Activated naive CD8-positive, alpha-beta T cell (primary cell): ENCODE data around the gene PTGFRN.

Experiments
- H3K27ac Mint-ChIP-seq: one replicate; pipeline ENCODE4 v1.8.0; 2021; ENCODE audit warnings: mixed read lengths
- H3K27me3 Mint-ChIP-seq: one replicate; pipeline ENCODE4 v1.8.0; 2021; ENCODE audit warnings: mixed read lengths
- H3K36me3 Mint-ChIP-seq: one replicate; pipeline ENCODE4 v1.8.0; 2021; ENCODE audit warnings: mixed read lengths
- H3K4me1 Mint-ChIP-seq: one replicate; pipeline ENCODE4 v1.8.0; 2021; ENCODE audit warnings: low read depth, mixed read lengths
- H3K4me3 Mint-ChIP-seq: one replicate; pipeline ENCODE4 v1.8.0; 2021; ENCODE audit warnings: mild to moderate bottlenecking, mixed read lengths
- H3K9me3 Mint-ChIP-seq: one replicate; pipeline ENCODE4 v1.8.0; 2021; ENCODE audit warnings: low read depth, mixed read lengths

Gene PTGFRN

DNA sequence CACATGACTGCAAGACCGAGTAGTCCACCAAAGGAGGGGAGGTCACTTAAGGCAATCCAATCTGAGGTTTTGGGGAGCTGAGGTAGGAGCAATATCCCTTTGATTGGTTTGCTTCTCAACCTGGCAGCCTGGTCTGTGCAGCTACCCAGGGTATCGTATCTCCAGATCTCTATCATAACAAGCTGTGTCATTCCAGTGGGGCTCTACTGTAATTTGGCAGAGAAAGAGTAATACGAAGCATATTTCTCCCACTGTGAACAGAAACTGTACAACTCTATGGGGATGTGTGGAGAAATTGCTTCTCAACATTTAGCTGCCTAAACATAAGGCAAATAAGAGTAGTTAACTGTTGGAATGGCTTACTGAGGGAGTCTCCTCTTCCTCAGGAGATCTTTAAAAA is 112.4 kb downstream of the PTGFRN start:
- Mint-ChIP-seq H3K4me3 (no peak overlapping the region), H3K27ac (no peak overlapping the region), H3K36me3 (peaks cover 42% of the 10 kb centered on the region), H3K9me3 (no peaks in the 10 kb centered on the region), H3K4me1 (peaks cover 13% of the 10 kb centered on the region), H3K27me3 (no peaks in the 10 kb centered on the region)

DNA sequence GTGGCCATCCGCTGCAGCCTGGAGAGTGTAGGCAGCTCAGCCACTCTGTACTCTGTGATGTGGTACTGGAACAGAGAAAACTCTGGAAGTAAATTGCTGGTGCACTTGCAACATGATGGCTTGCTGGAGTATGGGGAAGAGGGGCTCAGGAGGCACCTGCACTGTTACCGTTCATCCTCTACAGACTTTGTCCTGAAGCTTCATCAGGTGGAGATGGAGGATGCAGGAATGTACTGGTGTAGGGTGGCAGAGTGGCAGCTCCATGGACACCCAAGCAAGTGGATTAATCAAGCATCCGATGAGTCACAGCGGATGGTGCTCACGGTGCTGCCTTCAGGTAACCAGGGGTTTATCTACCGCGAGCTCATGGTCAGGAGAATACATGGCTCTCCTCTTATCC is 115.9 kb downstream of the PTGFRN start:
- Mint-ChIP-seq H3K27ac (no peak overlapping the region), H3K4me1 (peaks cover 8% of the 10 kb centered on the region)

DNA sequence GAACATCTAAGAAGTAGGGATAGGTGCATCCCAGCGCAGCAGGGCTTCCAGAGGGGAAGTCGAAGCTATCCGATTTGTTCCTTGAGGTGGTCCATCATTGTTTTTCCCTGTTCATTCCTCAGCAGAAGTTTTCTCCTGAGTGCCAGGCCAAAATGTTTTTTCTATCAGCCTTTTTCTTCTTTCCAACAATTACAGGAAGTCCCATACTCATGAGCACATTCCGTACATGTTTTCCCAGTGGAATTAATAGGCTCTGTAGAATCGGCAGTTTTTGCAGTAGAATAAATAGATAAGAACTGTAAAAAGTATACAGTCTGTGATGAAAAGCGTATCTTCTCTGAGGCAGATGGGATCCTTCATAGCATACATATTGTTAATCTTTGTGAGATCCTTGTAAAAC is 116.6 kb downstream of the PTGFRN start:
- Mint-ChIP-seq H3K4me3 (no peak overlapping the region), H3K9me3 (no peaks in the 10 kb centered on the region), H3K4me1 (peaks cover 11% of the 10 kb centered on the region), H3K27me3 (no peaks in the 10 kb centered on the region), H3K36me3 (peaks cover 22% of the 10 kb centered on the region), H3K27ac (no peak overlapping the region)

More for the DNA sequence above, 115.9 kb downstream of the PTGFRN start:
- H3K9me3 Mint-ChIP-seq = no peaks in the 10 kb centered on the region
- no peak overlapping the region for H3K4me3 Mint-ChIP-seq
- peaks cover 28% of the 10 kb centered on the region for H3K36me3 Mint-ChIP-seq
- no peaks in the 10 kb centered on the region for H3K27me3 Mint-ChIP-seq

DNA sequence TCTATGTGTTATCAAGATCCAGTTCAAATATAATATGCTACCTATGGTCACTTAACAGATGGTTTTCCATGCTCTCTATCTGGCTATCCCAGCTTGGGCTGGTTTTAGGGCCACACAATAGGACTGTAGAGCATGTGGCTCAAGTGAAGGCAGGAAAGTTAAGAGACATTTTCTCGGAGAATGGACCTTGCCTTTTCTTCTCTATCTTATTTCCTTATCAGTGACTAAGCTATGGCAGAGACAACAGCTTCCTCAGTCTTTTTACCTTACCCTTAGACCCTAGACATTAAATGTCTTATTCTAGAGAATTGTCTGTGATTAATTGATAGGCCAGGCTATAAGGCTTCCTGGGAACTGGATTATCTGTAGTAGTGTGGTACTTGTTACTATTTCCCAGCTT is 120.0 kb downstream of the PTGFRN start:
- H3K27me3 Mint-ChIP-seq = no peaks in the 10 kb centered on the region
- H3K36me3 Mint-ChIP-seq = peaks cover 8% of the 10 kb centered on the region
- no peak overlapping the region for H3K4me3 Mint-ChIP-seq
- H3K9me3 Mint-ChIP-seq = no peaks in the 10 kb centered on the region
- no peak overlapping the region for H3K27ac Mint-ChIP-seq
- peaks cover 21% of the 10 kb centered on the region for H3K4me1 Mint-ChIP-seq

DNA sequence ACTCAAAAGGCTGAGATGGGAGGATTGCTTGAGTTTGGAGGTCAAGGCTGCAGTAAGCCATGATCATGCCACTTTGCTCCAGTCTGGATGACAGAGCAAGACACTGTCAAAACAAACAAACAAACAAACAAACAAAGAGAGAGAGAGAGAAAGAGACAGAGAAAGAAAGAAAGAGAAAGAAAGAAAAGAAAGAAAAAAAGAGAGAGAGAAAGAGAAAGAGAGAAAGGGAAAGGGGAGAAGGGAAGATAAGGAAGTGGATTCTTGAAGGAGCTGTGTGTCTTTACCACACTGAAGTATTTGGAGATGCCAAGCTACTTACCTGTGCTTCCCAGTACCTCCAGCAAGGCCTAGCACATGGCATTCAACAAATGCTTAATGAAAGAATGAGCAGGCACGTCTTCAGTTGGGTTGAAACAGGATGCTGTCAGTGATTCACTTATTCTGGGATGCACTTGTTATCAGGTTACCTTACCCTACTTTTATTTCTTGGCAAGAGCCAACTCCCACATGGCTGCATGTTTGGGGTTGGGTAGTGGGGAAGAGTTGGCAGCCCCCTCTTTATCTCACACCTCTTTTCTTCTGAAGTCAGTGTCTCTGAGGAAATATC is 120.7 kb downstream of the PTGFRN start:
- H3K4me3 Mint-ChIP-seq = no peak overlapping the region
- H3K9me3 Mint-ChIP-seq = no peaks in the 10 kb centered on the region
- peaks cover 5% of the 10 kb centered on the region for H3K36me3 Mint-ChIP-seq
- peaks cover 21% of the 10 kb centered on the region for H3K4me1 Mint-ChIP-seq
- no peaks in the 10 kb centered on the region for H3K27me3 Mint-ChIP-seq
- H3K27ac Mint-ChIP-seq = no peak overlapping the region

DNA sequence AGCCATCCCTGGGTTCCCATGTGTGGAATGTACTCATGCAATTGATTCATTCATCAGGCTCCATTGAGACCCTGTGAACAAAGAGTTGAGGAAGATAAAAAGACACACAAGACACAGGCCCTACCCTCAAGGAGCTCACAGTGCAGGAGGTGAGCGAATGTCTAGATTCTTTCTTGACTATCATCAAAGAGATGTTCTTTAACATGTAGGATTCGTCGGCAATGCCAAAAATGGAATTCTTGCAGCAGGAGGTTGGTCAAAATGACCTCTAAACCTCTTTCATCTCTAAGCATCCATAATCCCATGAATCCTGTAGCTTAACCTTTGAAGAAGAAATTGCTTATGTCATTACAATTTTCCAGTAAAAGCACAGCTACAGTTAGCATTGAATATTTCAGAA is 122.5 kb downstream of the PTGFRN start:
- peaks cover 21% of the 10 kb centered on the region for H3K4me1 Mint-ChIP-seq
- peaks cover 6% of the 10 kb centered on the region for H3K36me3 Mint-ChIP-seq
- H3K4me3 Mint-ChIP-seq = no peak overlapping the region
- H3K27ac Mint-ChIP-seq = no peak overlapping the region
- H3K9me3 Mint-ChIP-seq = no peaks in the 10 kb centered on the region
- H3K27me3 Mint-ChIP-seq = no peaks in the 10 kb centered on the region

DNA sequence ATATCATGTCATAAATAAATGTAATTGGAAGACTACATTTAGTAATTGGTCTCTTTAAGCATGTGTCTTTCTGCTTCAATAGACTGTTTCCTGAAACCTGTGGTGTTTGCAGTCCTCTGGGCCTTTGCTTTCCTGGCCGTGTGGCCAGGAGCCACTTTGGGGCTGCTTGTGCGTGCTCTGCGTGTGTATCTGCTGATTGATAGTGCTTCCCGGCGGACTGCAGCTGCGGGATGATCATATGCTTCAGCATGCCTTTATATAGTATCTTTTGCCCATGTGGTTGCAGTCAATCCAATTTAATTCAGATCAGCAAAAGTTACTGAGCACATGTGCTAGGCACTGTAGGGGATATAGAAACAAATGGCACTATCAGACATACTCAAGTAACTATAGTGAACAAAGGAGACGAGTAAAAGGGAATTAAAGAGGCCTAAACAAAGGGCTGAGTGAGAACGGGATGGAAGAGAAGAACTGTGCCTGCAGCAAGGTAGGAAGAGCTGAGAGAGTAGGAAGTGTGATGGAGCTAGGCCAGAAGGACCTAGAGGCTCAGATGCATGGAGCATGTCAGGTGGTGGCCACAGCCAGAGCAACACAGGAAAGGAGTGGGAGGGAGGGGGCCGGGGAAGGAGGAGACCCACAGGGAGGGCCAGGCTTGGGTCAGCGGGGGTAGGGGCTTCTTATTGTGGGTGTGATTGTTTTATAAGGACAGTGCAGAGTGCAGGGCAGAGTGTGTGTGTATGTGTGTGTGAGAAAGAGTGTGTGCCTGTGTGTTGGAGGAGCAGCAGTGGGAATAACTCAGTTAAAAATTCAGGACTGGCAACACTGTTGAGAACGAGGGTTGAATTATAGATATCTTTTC is 123.2 kb downstream of the PTGFRN start:
- peaks cover 9% of the 10 kb centered on the region for H3K36me3 Mint-ChIP-seq
- no peak overlapping the region for H3K27ac Mint-ChIP-seq
- H3K4me1 Mint-ChIP-seq = peaks cover 21% of the 10 kb centered on the region
- no peaks in the 10 kb centered on the region for H3K9me3 Mint-ChIP-seq
- H3K27me3 Mint-ChIP-seq = no peaks in the 10 kb centered on the region
- H3K4me3 Mint-ChIP-seq = no peak overlapping the region

DNA sequence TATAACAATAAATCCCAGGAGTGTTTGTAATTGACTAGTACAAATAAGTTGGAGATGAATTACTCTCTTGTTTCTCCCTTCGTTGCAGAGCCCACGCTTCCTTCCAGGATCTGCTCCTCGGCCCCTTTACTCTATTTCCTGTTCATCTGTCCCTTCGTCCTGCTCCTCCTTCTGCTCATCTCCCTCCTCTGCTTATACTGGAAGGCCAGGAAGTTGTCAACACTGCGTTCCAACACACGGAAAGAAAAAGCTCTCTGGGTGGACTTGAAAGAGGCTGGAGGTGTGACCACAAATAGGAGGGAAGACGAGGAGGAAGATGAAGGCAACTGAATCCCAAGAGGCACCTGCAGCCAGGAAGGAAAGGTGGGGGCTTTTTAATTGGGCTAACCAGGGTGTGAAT is 124.1 kb downstream of the PTGFRN start:
- Mint-ChIP-seq H3K4me3 (no peak overlapping the region), H3K9me3 (no peaks in the 10 kb centered on the region), H3K27me3 (no peaks in the 10 kb centered on the region), H3K36me3 (peaks cover 9% of the 10 kb centered on the region), H3K4me1 (peaks cover 21% of the 10 kb centered on the region), H3K27ac (no peak overlapping the region)

DNA sequence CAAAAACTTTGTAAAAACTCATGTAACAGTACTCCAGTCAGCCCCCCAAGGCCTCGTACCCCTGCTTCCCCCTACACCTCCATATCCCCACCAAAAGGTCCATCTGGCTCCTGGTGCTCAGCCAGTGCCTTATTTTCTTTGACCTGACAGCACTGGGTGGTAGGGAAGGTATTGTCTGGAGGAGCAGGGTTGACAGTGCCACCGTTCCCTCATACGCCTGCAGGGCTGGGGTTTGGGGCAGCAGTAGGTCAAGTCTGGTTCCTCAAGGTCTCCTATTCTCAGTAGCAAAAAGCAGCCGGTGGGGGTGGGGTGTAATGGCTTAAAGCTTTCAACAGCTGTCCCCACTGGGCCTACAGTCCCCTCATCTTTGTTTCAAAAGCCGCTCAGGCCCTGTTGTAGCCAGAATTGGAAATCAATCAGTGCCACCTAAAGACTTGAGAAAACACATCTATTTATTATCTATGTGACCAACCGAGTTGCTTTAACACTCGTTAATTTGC is 125.1 kb downstream of the PTGFRN start:
- Mint-ChIP-seq H3K27ac (no peak overlapping the region), H3K9me3 (no peaks in the 10 kb centered on the region), H3K36me3 (peaks cover 10% of the 10 kb centered on the region), H3K4me3 (no peak overlapping the region), H3K27me3 (no peaks in the 10 kb centered on the region), H3K4me1 (peaks cover 18% of the 10 kb centered on the region)

DNA sequence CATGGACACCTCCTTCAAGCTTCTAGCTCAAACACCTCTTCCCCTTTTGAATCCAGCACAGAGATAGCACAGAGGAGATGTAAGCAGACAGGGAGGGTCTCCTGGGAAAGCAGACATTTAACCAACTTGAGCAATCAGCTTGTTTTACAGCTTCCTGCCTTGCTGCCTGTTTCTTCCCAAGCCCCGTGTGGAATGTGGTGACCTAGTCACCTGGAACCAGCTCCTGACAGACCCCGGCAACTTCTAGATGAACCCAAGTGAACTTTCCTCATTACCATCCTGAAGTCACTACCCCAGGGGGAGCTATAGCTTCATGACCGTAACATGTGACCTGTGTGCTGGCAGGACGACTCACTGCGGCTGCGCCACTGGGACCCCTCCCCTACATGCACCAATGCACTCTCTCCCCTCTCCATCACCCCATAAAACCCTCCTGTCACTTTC is 126.3 kb downstream of the PTGFRN start:
- H3K9me3 Mint-ChIP-seq = no peaks in the 10 kb centered on the region
- no peaks in the 10 kb centered on the region for H3K27me3 Mint-ChIP-seq
- no peak overlapping the region for H3K4me3 Mint-ChIP-seq
- peaks cover 11% of the 10 kb centered on the region for H3K36me3 Mint-ChIP-seq
- no peak overlapping the region for H3K27ac Mint-ChIP-seq
- peaks cover 10% of the 10 kb centered on the region for H3K4me1 Mint-ChIP-seq

DNA sequence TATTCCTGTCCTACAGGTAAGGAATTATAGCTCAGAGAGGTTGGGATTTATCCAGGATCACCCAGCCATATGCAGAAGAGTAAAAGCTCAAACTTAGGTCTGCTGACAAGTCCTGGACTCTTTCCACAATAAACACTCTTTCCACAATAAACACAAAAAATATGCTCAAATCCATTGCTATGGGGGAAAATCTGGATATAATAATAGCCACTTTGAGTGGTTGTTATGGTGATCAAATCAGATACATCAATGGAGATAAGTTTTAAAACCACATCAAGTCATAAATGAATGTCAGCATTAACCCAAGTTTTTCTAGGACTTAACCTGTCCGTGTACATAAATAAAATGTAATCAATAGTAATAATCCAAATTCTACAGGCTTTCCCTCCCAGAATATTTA is 128.1 kb downstream of the PTGFRN start:
- H3K36me3 Mint-ChIP-seq = peaks cover 13% of the 10 kb centered on the region
- no peaks in the 10 kb centered on the region for H3K9me3 Mint-ChIP-seq
- H3K27me3 Mint-ChIP-seq = no peaks in the 10 kb centered on the region
- no peak overlapping the region for H3K27ac Mint-ChIP-seq
- no peak overlapping the region for H3K4me3 Mint-ChIP-seq
- H3K4me1 Mint-ChIP-seq = peaks cover 10% of the 10 kb centered on the region

DNA sequence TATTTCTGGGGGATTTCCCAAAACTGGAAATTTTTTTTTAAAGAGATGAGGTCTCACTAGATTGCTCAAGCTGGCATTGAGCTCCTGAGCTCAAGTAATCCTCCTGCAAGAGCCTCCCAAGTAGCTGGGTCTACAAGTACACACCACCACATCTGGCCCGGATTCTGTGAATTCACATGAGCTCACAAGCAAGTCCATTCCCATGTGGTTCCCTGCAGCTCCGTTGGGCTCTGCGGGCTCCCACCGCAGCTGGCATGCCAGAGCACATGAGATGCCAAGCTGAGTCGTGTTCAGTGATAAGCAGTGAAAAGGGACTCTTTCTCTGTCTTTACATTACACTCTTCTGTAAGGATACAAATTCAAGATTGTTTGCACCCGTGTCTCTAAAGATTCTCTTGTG is 128.5 kb downstream of the PTGFRN start:
- no peak overlapping the region for H3K27ac Mint-ChIP-seq
- peaks cover 6% of the 10 kb centered on the region for H3K4me1 Mint-ChIP-seq
- H3K27me3 Mint-ChIP-seq = no peaks in the 10 kb centered on the region
- no peaks in the 10 kb centered on the region for H3K9me3 Mint-ChIP-seq
- H3K36me3 Mint-ChIP-seq = peaks cover 13% of the 10 kb centered on the region
- no peak overlapping the region for H3K4me3 Mint-ChIP-seq
